DMS53 (cell line): Measurements from ENCODE around the gene SCNM1.
"Not testable (repeated sequence)": the region's sequence is repeated elsewhere in the genome, so short reads cannot be mapped to it uniquely, and the experiment has no call there.

ENCODE experiments used
- DNase-seq: peaks from one replicate; lab custom pipeline; 2025; lab: John Stamatoyannopoulos, UW

The SCNM1 gene

GRCh38 chr1:151146412-151147131 is 19.4 kb upstream of the SCNM1 start, which contains the start of gene SEMA6C:
TSS of gene SEMA6C (minus strand) at chr1:151146631. CDS start at chr1:151142621, 4,010 bp downstream.
- peak; percentile 96 for DNase-seq

- DNase-seq: no peak
Measured at GRCh38 chr1:151147132-151147503, 18.8 kb upstream of the SCNM1 start.

- DNase-seq: no peak
Measured at GRCh38 chr1:151147665-151148064, 18.3 kb upstream of the SCNM1 start.

- peak; percentile 42 for DNase-seq
Measured at GRCh38 chr1:151156515-151156819, 9.5 kb upstream of the SCNM1 start, which contains the start of gene TNFAIP8L2. TSS of gene TNFAIP8L2 (plus strand) at chr1:151156649. CDS start at chr1:151158698, 2,049 bp downstream.

- DNase-seq: no peak
Measured at GRCh38 chr1:151157067-151157531, 8.8 kb upstream of the SCNM1 start.

- no peak for DNase-seq
Measured at GRCh38 chr1:151158326-151158725, 7.6 kb upstream of the SCNM1 start.

- DNase-seq: no peak
Measured at GRCh38 chr1:151158751-151159251, 7.1 kb upstream of the SCNM1 start.

GRCh38 chr1:151159373-151159772 is 6.6 kb upstream of the SCNM1 start:
- no peak for DNase-seq

GRCh38 chr1:151164732-151165280 is 1.1 kb upstream of the SCNM1 start:
- no peak for DNase-seq

GRCh38 chr1:151165281-151165737 is 635 bp upstream of the SCNM1 start:
- peak; percentile 48 for DNase-seq

- peak; percentile 63 for DNase-seq
Measured at GRCh38 chr1:151166505-151166956, 587 bp downstream of the SCNM1 start.

GRCh38 chr1:151167116-151167515 is 1.2 kb downstream of the SCNM1 start:
- DNase-seq: no peak

GRCh38 chr1:151171190-151171589 is 5.2 kb downstream of the SCNM1 start:
- DNase-seq: no peak

- DNase-seq: no peak
Measured at GRCh38 chr1:151175041-151175741, 9.2 kb downstream of the SCNM1 start.

- DNase-seq: peak; percentile 46
Measured at GRCh38 chr1:151175863-151176262, 9.9 kb downstream of the SCNM1 start, which contains the start of gene TMOD4. TSS of gene TMOD4 (minus strand) at chr1:151175981. CDS start at chr1:151174875, 1,106 bp downstream.

GRCh38 chr1:151176514-151177045 is 10.6 kb downstream of the SCNM1 start:
- DNase-seq: no peak

GRCh38 chr1:151184211-151184610 is 18.3 kb downstream of the SCNM1 start:
- no peak for DNase-seq

- no peak for DNase-seq
Measured at GRCh38 chr1:151187205-151187604, 21.3 kb downstream of the SCNM1 start.

GRCh38 chr1:151188667-151189066 is 22.7 kb downstream of the SCNM1 start:
- DNase-seq: not testable (repeated sequence)

- peak; percentile 96 for DNase-seq
Measured at GRCh38 chr1:151189637-151190445, 23.9 kb downstream of the SCNM1 start, which contains the start of gene VPS72. TSS of gene VPS72 (minus strand) at chr1:151190197. CDS start at chr1:151190121, 76 bp downstream.

GRCh38 chr1:151192047-151192446 is 26.1 kb downstream of the SCNM1 start:
- no peak for DNase-seq
